Mucosa of descending colon (tissue), 3 donors: Measurements from ENCODE around the gene GHRH. TPM values are rescaled to one million over a fixed set of nuclear protein-coding genes. Genes with fewer than 3 reads are reported as not detected.

Experiments
- ATAC-seq: fragments of 200-7000 bp; cut with Tn5 transposase; one replicate; pipeline ENCODE4 v1.9.1; 2020; ENCODE audit warnings: mild to moderate bottlenecking, moderate library complexity
- DNase-seq, 3 donors: peaks; one replicate each; pipeline ENCODE4 v3.0.0-alpha.2; 2020
- H3K36me3 ChIP-seq: fragments of 200-600 bp; one replicate; pipeline ENCODE4 v1.8.0; 2021; ENCODE audit warnings: low read depth, mild to moderate bottlenecking
- H3K4me1 ChIP-seq: fragments of 200-600 bp; one replicate; pipeline ENCODE4 v1.8.0; 2021; ENCODE audit warnings: low read depth, mild to moderate bottlenecking
- H3K4me3 ChIP-seq: fragments of 200-600 bp; one replicate; pipeline ENCODE4 v1.8.0; 2021; ENCODE audit warnings: mild to moderate bottlenecking
- H3K9me3 ChIP-seq: fragments of 200-600 bp; one replicate; pipeline ENCODE4 v1.8.0; 2021; ENCODE audit warnings: mild to moderate bottlenecking
- CTCF ChIP-seq: fragments of 200-600 bp; IDR thresholded peaks from one replicate; pipeline ENCODE4 v1.8.0; 2022; ENCODE audit warnings: antibody characterized with exemption, mild to moderate bottlenecking
- intact Hi-C, 2 donors: fragments of 100-400 bp; cut with DNase I in 1 of 2; cut with micrococcal nuclease in 1 of 2; formaldehyde crosslinking; loops; one replicate each; pipeline versions ENCODE4 v1.11.0 to v1.11.1; 2022; cut with DNase I, micrococcal nuclease
- total RNA-seq, 3 donors: library from RNA; stranded (reverse); fragmentation: NEBNext Ultra II Directional in 2 of 3; extraction: Animal tissue kit (Norgen Biotek cat#: 25700) in 2 of 3; gene quantifications; one replicate each; pipeline versions ENCODE4 v1.2.1 to v1.2.4, GENCODE V29; 2021 to 2023
- donor health status: DM: no; HTN: no; CAD: no; lungs with moderate emphysema.
- donor health status: DM: no; HTN: no; CAD: no.
- donor health status: DM: no; HTN: yes; CAD: no.

The GHRH gene
- total RNA-seq, 3 donors from 2014 or later: not detected

GRCh38 chr20:37223053-37223452 lies 38.6 kb downstream of the GHRH start:
- peak in 1 of 3 donors; percentile 30 for DNase-seq
- Histone ChIP-seq H3K4me3 (no peak overlapping the region), H3K36me3 (peaks cover 9% of the 10 kb centered on the region), H3K9me3 (no peaks in the 10 kb centered on the region), H3K4me1 (peaks cover 9% of the 10 kb centered on the region)
- intact Hi-C loops: no loop called here
- ATAC-seq: peak; percentile 71
- TF ChIP-seq CTCF: no peak

GRCh38 chr20:37222086-37222485 lies 39.5 kb downstream of the GHRH start:
- Histone ChIP-seq H3K4me3 (no peak overlapping the region), H3K9me3 (no peaks in the 10 kb centered on the region), H3K4me1 (peaks cover 9% of the 10 kb centered on the region), H3K36me3 (peaks cover 9% of the 10 kb centered on the region)
- intact Hi-C loops: no loop called here
- no peak for TF ChIP-seq CTCF
- no peak for ATAC-seq
- no peak for DNase-seq

- DNase-seq (no peak), ATAC-seq (peak; percentile 39)
- no peak overlapping the region for H3K4me3 ChIP-seq
- no peak for TF ChIP-seq CTCF
- H3K36me3 ChIP-seq: peaks cover 9% of the 10 kb centered on the region
- intact Hi-C loops: no loop called here
- peaks cover 9% of the 10 kb centered on the region for H3K4me1 ChIP-seq
- no peaks in the 10 kb centered on the region for H3K9me3 ChIP-seq
Observed at GRCh38 chr20:37220731-37221130, 40.9 kb downstream of the GHRH start.

- DNase-seq (no peak), ATAC-seq (no peak)
- Histone ChIP-seq H3K9me3 (no peaks in the 10 kb centered on the region), H3K4me3 (no peak overlapping the region), H3K4me1 (peaks cover 9% of the 10 kb centered on the region), H3K36me3 (peaks cover 9% of the 10 kb centered on the region)
- no peak for TF ChIP-seq CTCF
- intact Hi-C loops: no loop called here
Observed at GRCh38 chr20:37219751-37220668, 41.6 kb downstream of the GHRH start.

GRCh38 chr20:37218976-37219375 lies 42.6 kb downstream of the GHRH start:
- H3K4me1 ChIP-seq: peaks cover 9% of the 10 kb centered on the region
- TF ChIP-seq CTCF: no peak
- H3K4me3 ChIP-seq: no peak overlapping the region
- ATAC-seq (no peak), DNase-seq (no peak)
- no peaks in the 10 kb centered on the region for H3K9me3 ChIP-seq
- H3K36me3 ChIP-seq: peaks cover under 1% of the 10 kb centered on the region
- intact Hi-C loops: no loop called here
